Raji (cell line): ENCODE data around the gene PDE4D.

Experiments used
- POLR2A ChIP-seq: IDR thresholded peaks from 2 replicates; pipeline ENCODE4 v1.6.1; 2011; ENCODE audit warnings: low read depth, low read length, control low read depth; ENCODE audit not compliant: insufficient read depth

PDE4D gene

DNA sequence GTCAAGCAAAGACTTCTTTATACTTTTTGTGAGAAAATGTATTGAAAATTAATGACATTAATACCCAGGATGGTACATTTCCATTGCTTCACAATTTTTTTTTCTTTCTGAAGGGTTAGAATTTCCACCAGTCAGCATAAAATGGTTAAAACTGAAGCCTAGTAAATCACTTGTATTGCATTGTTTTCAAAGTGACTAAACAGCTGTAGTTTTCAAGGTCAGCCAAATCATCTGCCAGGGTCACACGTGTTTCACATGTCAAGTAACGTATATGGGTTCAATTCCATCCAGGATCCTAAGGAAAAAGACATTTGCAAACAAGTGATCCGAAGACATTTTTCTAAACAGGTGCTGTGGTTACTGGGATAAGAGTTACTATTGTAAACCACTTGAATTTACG, 736.5 kb downstream of the PDE4D start:
- TF ChIP-seq POLR2A = no peak

DNA sequence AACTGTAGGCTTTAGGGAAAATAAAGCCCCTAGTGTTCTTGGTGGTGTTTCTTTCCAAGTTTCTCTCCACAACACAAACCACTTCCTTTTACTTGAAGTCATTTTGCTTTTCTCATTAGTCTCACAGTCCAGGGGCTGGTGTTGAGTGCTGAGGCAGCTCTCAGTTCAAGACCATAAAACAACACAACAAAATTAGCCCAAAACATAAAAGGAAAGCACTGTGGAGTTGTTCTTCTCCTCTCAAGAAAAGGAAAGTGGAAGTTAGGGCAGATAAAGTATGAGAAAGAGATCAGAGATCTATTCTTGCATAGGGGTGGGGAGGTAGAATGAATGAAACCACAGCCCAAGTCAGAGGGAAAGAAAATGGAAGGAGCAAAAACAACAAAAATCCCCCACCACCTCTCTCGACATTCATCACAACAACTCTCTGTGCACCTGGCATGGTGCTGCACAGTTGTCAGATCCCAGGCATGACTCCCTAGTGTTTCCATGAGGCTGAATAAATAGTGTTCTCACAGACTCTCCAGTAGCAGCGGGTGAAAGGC, 740.8 kb downstream of the PDE4D start:
- TF ChIP-seq POLR2A = no peak

DNA sequence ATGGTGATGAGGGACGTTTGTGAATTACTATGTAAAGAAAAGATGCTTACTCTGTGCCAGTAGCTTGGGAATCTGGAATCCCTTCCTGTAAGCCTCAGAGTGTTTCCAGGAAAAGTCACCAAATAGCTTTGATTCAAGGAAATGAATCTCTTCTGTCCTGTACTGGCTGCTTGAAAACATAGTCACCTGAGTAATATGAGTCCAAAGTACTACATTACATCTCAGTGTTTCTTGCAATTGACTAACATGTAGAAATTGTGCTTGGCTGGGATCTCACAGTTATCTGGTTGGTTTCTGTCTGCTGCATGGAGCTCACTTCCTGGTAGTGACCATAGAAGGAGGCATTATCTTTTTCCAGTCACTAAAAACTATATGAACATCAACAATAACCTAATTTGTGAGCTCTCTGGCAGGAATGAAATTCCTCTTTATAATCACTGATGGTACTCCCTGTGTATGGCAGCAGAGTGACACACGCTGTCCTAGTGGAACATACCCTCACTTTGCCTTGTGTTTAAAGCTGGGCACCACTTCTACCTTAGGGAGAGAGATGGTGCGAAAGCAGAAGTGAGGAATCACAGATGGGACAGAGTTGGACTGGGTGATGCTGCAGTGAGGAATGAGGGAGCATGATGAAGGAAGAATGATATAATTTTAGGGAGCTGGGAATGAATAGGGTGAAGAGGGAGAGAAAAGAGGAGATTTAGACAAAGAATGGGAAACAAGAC, 742.2 kb downstream of the PDE4D start:
- no peak for TF ChIP-seq POLR2A

DNA sequence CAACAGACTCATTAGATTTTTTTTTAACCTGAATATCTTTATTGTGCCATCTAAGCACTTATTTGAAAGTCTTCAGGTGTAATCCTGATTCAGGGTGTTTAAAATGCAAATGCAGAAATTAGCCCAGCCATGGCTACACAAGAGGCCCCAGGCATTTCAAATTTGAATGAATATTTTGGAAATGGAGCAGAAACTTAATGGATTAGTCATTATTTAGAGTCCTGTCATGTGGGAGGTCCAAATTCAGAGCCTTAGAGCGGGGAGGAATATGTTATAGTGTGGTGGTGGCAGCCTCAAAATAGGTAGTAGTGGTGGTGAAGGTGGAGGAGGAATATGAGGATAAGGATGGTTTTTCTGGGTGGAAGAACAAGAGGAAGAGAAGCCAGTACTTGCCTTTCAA, 743.7 kb downstream of the PDE4D start:
- no peak for TF ChIP-seq POLR2A

DNA sequence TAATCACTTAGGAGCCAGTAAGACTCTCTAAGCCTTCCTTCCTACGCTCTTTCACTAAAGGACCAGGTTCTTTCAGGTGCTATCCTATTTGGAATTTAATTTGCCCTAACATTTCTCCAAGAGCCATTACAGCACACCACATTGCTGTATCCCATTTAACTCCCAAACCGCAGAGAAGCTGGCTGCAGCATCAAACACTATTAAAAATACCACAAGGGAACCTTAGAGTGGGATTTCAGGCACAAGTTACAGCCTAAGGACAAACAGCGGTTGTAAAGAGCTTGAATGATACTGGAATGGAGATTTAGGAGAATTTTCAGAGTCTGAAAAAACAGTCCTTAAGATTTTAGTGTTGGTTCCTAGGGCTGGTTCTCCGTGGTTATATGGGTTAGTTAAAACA, 744.3 kb downstream of the PDE4D start:
- TF ChIP-seq POLR2A = no peak

DNA sequence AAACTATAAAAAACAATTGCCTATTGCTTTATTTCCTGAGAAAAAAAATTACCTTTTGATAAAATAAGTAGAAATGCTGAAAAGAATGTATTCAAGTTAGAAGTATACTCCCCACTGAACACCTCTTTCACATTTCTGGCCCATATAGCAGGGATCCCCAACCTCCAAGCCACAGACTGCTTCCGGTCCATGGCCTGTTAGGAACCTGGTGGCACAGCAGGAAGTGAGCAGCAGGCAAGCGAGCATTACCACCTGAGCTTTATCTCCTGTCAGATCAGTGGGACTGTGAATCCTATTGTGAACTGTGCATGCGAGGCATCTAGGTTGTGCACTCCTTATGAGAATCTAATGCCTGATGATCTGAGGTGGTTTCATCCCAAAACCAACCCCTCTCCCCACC, 746.8 kb downstream of the PDE4D start:
- TF ChIP-seq POLR2A = no peak

DNA sequence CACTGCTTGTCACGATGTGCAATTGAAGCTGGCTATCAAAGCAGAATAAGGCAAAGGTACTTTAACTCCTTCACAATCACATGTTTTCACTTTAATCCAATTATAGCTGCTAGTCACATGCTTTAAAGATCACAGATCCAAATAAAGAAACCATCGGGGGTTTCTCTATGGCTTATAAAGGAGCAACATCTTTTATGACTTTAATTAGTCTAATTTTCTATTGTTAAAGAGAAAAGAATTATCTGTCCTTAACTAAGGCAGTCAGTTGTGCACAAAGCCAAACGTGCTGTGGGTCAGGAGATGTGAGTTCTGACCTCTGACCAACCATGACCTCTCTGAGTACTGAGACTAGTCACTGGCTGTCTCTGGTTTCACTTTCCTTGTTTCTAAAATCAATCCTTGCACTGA, 749.6 kb downstream of the PDE4D start:
- no peak for TF ChIP-seq POLR2A

DNA sequence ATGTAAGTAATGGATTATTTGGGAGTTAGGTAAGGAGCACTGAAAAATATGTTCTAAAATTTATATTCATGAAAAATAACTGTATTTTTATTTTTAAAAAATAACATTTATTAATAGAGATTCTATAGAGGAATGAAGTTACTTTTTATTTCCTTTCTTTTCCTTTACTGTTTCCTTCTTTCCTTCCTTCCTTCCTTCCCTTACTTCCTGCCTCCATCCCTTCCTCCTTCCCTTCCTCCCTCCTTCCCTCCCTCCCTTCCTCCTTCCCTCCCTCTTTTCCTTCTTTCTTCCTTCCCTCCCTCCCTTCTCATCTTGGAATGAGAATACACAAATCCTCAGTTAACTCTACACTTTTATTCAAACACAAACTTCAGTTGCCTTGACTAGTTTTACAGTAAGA, 750.6 kb downstream of the PDE4D start:
- no peak for TF ChIP-seq POLR2A

DNA sequence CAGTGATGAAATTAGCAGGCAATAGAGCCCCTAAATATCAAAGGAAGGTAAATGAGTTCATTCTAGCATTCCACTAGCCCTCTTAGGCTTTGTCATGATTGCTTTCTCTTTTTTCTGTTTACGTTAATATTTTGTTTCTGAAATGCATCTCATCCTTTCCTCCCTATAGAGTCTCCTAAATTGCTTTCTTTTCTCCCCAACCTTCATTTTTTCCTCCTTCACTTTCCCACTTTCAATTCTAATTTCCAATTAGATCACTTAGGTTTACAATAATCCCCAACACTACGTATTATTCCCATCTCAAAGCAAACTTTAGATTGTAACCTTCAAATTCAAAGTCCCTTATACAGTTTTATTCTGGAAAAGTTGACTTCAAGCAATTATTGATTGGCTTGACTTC, 751.4 kb downstream of the PDE4D start:
- TF ChIP-seq POLR2A = no peak

DNA sequence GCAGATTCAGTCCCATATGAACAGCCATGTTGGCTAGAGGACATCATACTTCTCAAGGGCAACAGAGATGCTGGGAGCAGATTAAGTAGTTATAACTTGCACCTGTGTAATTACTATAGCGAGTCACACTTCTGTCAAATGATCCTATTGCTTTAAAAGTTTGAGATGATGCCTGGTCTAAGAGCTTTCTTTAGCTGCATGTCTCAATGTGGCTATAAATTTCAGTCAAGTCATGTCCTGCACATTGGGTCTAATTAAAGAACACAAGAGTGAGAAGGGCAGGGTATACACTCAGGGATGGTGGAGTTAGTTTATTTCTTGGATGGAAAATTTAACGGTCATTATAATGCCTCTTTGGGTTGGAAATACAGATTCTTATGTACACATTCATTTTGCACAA, 753.4 kb downstream of the PDE4D start:
- TF ChIP-seq POLR2A = no peak

DNA sequence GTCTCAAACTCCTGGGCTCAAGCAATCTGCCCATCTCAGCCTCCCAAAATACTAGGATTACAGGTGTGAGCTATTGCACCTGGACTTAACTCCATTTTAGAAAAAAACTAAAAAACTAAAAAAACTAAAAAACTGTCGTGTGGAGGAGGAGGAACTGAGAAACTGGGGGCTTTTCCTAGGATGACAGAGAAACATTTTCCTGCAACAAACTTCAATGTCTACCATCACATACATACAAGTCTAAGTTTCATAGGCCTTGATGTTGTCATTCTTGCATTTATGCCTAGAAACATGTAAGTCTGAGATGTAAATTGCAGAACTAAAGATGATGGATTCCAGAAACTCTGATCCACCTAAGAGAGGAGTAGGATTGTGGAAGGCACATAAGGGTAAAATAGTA, 753.8 kb downstream of the PDE4D start:
- TF ChIP-seq POLR2A = no peak

DNA sequence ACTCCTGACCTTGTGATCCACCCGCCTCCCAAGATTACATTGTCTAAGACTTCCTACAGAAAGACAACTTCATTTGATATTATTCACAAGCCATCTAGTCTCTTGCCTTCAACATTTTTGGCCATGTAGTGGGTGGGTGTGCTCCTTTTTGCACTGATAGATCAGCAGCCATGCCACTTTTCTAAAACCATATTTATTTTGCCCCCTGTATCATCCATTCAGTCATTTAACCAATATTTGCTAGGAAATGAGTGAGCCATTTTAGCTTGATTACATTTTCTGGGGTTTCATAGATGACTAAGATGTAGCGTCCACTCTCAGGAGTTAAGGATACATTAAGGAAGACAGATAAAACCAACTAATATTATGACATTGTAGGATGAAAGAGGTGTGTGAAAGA, 755.0 kb downstream of the PDE4D start:
- no peak for TF ChIP-seq POLR2A

DNA sequence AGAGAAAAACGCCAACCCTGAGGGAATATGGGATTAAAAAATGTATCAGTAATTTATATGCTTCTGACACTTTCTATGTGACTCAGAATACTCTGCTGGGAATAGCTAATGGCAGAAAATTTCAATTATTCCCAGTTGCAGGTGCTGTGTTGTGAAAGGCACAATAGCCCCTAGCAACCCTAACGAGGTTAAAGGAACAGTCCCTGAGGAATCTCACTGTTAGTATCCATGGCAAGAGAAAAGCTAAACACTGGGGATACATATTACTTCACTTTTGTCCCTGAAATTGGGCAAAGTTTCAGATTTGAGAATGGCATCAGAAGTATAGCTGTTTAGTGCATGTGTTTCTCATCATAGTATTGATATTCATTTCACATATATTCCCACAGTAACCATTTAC, 755.7 kb downstream of the PDE4D start:
- no peak for TF ChIP-seq POLR2A

DNA sequence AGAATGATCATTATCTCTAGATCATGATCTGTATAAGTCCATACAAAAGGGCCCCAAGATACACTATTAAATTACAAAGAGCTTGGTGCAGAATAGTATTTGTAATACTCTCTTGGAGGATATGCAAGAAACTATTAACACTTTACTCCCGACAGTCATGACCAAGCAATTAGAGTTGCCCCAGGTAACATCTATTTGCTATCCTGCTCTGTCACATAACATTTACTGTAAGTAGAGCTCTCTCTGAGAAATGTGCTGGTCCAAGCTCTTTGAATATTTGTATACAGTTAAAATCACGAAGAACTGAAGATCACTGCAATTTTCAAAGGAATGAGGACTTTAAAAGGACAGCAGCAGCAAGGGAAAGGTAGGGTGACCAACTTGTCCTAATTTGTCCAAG, 757.0 kb downstream of the PDE4D start:
- TF ChIP-seq POLR2A = no peak

DNA sequence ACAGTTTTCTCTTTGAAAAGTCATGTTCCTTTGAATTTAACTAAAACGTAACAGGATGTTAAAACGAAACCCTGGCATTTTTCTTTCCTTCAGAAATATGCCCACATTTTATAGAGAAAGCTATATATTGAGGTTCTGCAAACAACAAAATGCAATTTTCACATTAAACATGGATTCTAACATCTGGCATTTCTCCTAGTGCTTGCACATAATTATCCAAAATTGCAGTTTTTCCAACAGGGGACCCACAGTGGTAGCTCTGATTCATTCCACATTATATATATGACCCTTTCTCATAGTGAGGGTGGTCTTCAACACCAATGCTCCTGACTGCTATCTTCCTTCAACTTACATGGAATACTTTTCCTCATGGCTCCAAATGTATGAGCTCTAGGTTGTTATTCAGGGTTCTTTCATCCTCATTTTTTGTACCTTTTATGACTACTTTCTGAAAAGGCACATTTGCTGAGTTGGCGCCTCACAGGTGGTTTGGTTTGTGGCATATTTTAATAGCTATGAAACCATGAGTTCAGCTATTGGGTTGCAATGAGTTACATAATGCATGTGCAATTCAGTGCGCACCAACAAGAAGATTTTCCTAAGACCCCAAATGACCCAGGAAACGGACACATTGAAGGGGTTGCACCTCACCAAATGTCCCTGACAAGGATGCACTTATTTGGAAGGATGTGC, 758.9 kb downstream of the PDE4D start:
- no peak for TF ChIP-seq POLR2A

DNA sequence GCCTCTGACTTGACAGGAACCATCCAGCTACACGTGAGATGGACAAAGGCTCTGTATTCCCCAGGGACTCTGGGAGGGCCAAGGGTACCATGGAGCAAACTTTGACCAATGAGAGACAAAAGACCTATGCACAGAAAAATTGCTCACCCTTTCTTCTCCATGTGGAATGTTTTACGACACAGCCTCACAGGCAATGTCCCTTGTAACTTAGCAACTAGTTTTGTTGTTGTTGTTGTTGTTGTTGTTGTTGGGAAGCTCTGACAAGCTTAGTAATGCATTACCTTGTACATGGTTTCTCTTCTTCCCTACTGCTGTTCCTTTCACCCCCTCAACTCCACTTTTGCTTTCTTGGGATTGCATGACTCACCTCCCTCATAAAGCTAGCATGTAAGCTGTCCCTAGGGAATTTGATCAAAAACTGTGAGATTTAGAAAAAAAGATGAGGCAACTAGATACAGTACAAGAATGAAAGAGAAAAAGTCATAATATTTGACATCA, 759.7 kb downstream of the PDE4D start:
- no peak for TF ChIP-seq POLR2A
